Breast epithelium (tissue), 3 donors: ENCODE results near the gene SLC1A3.

Source experiments
- POLR2A ChIP-seq: fragments of 450-650 bp; IDR thresholded peaks from one replicate; pipeline ENCODE4 v1.6.1; 2016; ENCODE audit warnings: antibody characterized with exemption, mild to moderate bottlenecking, moderate library complexity
- TF ChIP-seq, protein P1 (sequence below), 3 donors: fragments of 450-650 bp; IDR thresholded peaks; one replicate each; pipeline ENCODE4 v1.5.1; 2016 to 2017; ENCODE audit warnings: antibody characterized with exemption in 3 of 3, mild to moderate bottlenecking in 3 of 3, moderate library complexity in 3 of 3

DNA sequence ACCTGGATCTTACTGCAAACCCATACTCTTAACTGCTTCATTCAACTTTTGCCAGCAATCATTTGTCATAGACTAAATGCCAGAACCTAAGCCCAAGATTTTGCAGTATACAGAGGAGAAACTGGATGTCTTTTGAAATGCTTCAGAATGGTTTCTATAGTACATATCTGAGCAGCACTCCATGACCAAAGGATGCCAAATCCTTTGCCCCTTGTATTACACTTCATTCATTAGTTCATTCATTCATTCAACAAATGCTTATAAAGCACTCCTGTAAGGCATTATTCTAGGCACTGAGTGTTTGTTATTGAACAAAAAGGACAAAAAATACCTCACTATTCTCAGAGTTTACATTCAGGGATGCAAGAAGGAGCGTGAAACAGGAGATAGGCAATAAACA is 119.9 kb downstream of the SLC1A3 start:
- TF ChIP-seq, protein P1, sequence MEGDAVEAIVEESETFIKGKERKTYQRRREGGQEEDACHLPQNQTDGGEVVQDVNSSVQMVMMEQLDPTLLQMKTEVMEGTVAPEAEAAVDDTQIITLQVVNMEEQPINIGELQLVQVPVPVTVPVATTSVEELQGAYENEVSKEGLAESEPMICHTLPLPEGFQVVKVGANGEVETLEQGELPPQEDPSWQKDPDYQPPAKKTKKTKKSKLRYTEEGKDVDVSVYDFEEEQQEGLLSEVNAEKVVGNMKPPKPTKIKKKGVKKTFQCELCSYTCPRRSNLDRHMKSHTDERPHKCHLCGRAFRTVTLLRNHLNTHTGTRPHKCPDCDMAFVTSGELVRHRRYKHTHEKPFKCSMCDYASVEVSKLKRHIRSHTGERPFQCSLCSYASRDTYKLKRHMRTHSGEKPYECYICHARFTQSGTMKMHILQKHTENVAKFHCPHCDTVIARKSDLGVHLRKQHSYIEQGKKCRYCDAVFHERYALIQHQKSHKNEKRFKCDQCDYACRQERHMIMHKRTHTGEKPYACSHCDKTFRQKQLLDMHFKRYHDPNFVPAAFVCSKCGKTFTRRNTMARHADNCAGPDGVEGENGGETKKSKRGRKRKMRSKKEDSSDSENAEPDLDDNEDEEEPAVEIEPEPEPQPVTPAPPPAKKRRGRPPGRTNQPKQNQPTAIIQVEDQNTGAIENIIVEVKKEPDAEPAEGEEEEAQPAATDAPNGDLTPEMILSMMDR (IDR thresholded peaks at IDR 0.05): no peak
- TF ChIP-seq POLR2A: no peak
